Gastrocnemius medialis (tissue), 4 donors: ENCODE measurements around the gene CORO2B. TPM values are rescaled to one million over a fixed set of nuclear protein-coding genes. Genes with fewer than 3 reads are reported as not detected.

Experiments used
- ATAC-seq, 2 donors: fragments of 150-250 bp; one replicate each; pipeline ENCODE4 v1.9.1; 2016
- DNase-seq, 2 donors: peaks; one replicate each; pipeline ENCODE4 v3.0.0-alpha.2; 2019
- H3K27ac ChIP-seq, 4 donors: fragments of 200-600 bp; sonication (generic); 1 replicate in 1 of 4; 2 replicates in 3 of 4; pipeline ENCODE4 v1.5.1; 2016 to 2018; ENCODE audit warnings: mild to moderate bottlenecking in 2 of 4, moderate library complexity in 1 of 4
- H3K27me3 ChIP-seq, 3 donors: fragments of 200-600 bp; sonication (generic) in 2 of 3; 1 replicate in 1 of 3; 2 replicates in 2 of 3; pipeline versions ENCODE4 v1.5.1 to v1.6.0; 2016 to 2019; ENCODE audit warnings: mild to moderate bottlenecking in 1 of 3, moderate library complexity in 1 of 3
- H3K36me3 ChIP-seq, 2 donors: fragments of 200-600 bp; sonication (generic) in 1 of 2; one replicate each; pipeline ENCODE4 v1.5.1; 2017 to 2018
- H3K4me1 ChIP-seq, 2 donors: fragments of 200-600 bp; sonication (generic) in 1 of 2; one replicate each; pipeline ENCODE4 v1.5.1; 2016 to 2017; ENCODE audit warnings: mild to moderate bottlenecking in 2 of 2
- H3K4me3 ChIP-seq, 4 donors: fragments of 200-600 bp; sonication (generic) in 3 of 4; 1 replicate in 1 of 4; 2 replicates in 3 of 4; pipeline ENCODE4 v1.5.1; 2016 to 2019; ENCODE audit warnings: mild to moderate bottlenecking in 2 of 4
- H3K9me3 ChIP-seq, 3 donors: fragments of 200-600 bp; sonication (generic) in 2 of 3; 1 replicate in 1 of 3; 2 replicates in 2 of 3; pipeline ENCODE4 v1.5.1; 2016 to 2019
- POLR2A ChIP-seq, 2 donors: fragments of 450-650 bp; IDR thresholded peaks; one replicate each; pipeline ENCODE4 v1.6.1; 2017; ENCODE audit warnings: antibody characterized with exemption in 2 of 2, mild to moderate bottlenecking in 2 of 2, moderate library complexity in 2 of 2
- in situ Hi-C, 4 donors: fragments of 200-750 bp; cut with MboI; loops; one replicate each; pipeline versions ENCODE4 v1.15.0 to v1.8.0; 2017; ENCODE audit warnings: low sequenced_read_pairs in 4 of 4
- intact Hi-C: fragments of 100-400 bp; cut with DNase I; formaldehyde crosslinking; loops from one replicate; pipeline ENCODE4 v1.15.1; 2023; ENCODE audit warnings: low total_unique reads
- total RNA-seq, 4 donors: library from RNA; depleted of rRNA; stranded (reverse); fragments of >200 nt; gene quantifications; one replicate each; pipeline versions ENCODE4 v1.1.0 to v1.2.3, GENCODE V29; 2016
- TF ChIP-seq, protein P1 (sequence below), 5 experiments: fragments of 450-650 bp in 3 of 5; fragments of 200-600 bp in 2 of 5; sonication (generic) in 2 of 5; IDR thresholded peaks in 4 of 5; conservative IDR thresholded peaks in 1 of 5; 1 replicate in 4 of 5; 2 replicates in 1 of 5; pipeline ENCODE4 v1.5.1; 2016 to 2019; ENCODE audit warnings: antibody characterized with exemption in 5 of 5, mild to moderate bottlenecking in 3 of 5, moderate library complexity in 3 of 5

The CORO2B gene
- total RNA-seq, 4 donors from 2014 or later, result 1.5 to 2.2 (median 1.8) TPM

DNA sequence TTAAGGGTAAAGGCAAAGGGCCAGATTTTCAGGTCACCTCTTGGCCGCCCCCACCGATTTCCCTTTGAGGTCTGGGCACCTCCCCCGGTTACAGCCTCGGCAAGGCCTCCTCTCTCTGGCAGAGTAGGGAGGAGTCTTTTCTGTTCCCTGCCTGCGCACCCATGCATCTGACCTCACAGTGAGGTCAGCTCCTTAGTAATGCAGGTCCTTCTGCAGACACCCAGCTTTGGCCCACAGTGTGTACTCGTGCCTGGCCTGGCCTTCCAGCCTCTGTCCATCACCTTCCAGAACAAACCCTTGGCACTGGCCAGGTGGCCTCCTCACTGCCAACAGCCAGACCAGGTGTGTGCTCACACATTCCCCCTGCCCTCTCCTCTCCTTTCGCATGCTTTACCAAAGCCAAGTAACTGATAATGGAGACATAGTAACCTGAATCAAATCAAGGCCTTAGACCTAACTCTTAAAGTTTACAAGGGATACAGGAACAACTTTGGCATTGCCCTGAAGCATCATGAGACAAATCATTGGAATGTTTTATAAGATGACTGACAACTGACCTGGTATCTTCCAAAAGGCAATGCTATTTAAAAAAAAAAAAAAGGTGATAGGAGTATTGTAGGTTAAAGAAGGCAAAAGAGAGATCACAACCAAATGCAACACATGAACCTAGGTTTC, 61.3 kb downstream of the CORO2B start:
- in situ Hi-C loops, result loop anchor here in 1 of 4 donors (10.0 kb wide), 1 partner anchor 55 kb away; no protein-coding TSS in a partner anchor
- no peaks in the 10 kb centered on the region for H3K9me3 ChIP-seq
- H3K36me3 ChIP-seq, result no peaks in the 10 kb centered on the region
- H3K4me1 ChIP-seq, result peaks cover 25 to 40% of the 10 kb centered on the region in 2 donors
- ATAC-seq (no peak), DNase-seq (no peak)
- intact Hi-C loops, result no loop called here
- no peaks in the 10 kb centered on the region for H3K27me3 ChIP-seq
- H3K27ac ChIP-seq, result no peak overlapping the region
- TF ChIP-seq, protein P1, sequence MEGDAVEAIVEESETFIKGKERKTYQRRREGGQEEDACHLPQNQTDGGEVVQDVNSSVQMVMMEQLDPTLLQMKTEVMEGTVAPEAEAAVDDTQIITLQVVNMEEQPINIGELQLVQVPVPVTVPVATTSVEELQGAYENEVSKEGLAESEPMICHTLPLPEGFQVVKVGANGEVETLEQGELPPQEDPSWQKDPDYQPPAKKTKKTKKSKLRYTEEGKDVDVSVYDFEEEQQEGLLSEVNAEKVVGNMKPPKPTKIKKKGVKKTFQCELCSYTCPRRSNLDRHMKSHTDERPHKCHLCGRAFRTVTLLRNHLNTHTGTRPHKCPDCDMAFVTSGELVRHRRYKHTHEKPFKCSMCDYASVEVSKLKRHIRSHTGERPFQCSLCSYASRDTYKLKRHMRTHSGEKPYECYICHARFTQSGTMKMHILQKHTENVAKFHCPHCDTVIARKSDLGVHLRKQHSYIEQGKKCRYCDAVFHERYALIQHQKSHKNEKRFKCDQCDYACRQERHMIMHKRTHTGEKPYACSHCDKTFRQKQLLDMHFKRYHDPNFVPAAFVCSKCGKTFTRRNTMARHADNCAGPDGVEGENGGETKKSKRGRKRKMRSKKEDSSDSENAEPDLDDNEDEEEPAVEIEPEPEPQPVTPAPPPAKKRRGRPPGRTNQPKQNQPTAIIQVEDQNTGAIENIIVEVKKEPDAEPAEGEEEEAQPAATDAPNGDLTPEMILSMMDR (IDR thresholded peaks at IDR 0.05 in 4 of 5, conservative IDR thresholded peaks at IDR 0.05 in 1 of 5), result no peak
- no peak for TF ChIP-seq POLR2A (IDR thresholded peaks at IDR 0.05)
- H3K4me3 ChIP-seq, result no peak overlapping the region

DNA sequence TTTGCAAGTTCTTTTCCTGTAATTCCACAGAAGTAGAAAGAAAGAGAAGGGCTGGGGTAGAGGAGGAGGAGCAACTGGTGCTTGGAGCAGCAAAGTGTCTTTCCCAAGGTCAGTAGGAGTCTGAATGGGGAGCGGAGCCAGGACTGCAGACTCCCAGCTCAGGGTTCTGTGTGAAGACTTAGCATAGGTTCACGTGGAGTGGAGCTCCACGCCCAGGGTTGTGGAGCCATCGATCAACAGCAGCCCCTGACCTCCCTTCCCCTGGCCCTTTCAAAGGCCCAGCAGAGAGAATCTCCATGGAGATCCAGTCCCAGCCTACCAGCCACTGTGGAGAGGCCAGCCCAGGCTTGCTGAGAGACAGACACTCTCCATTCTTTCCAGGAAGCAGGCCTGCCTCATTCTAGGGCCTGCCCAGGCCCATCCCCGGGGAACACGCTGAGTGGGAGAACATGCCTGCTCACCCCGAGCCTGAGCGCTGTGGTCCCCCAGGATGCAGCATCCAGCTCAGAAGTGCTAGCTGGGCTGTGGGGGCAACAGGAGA, 62.1 kb downstream of the CORO2B start:
- no peak for TF ChIP-seq POLR2A (IDR thresholded peaks at IDR 0.05)
- TF ChIP-seq, protein P1 (IDR thresholded peaks at IDR 0.05 in 4 of 5, conservative IDR thresholded peaks at IDR 0.05 in 1 of 5), result no peak
- H3K27me3 ChIP-seq, result no peaks in the 10 kb centered on the region
- H3K9me3 ChIP-seq, result no peaks in the 10 kb centered on the region
- in situ Hi-C loops (no loop called here), intact Hi-C loops (no loop called here)
- DNase-seq (no peak), ATAC-seq (no peak)
- H3K27ac ChIP-seq, result no peak overlapping the region
- H3K36me3 ChIP-seq, result no peaks in the 10 kb centered on the region
- no peak overlapping the region for H3K4me3 ChIP-seq
- H3K4me1 ChIP-seq, result peaks cover 17 to 32% of the 10 kb centered on the region in 2 donors

- Histone ChIP-seq H3K27me3 (no peaks in the 10 kb centered on the region), H3K9me3 (no peaks in the 10 kb centered on the region), H3K4me3 (no peak overlapping the region), H3K36me3 (no peaks in the 10 kb centered on the region), H3K27ac (no peak overlapping the region), H3K4me1 (peaks cover 17 to 27% of the 10 kb centered on the region in 2 donors)
- in situ Hi-C loops, result no loop called here
- DNase-seq (no peak), ATAC-seq (no peak)
- intact Hi-C loops, result no loop called here
- TF ChIP-seq, protein P1 (IDR thresholded peaks at IDR 0.05 in 4 of 5, conservative IDR thresholded peaks at IDR 0.05 in 1 of 5), result no peak
- TF ChIP-seq POLR2A (IDR thresholded peaks at IDR 0.05), result no peak
Measured at GRCh38 chr15:68641376-68641775, 62.6 kb downstream of the CORO2B start.

DNA sequence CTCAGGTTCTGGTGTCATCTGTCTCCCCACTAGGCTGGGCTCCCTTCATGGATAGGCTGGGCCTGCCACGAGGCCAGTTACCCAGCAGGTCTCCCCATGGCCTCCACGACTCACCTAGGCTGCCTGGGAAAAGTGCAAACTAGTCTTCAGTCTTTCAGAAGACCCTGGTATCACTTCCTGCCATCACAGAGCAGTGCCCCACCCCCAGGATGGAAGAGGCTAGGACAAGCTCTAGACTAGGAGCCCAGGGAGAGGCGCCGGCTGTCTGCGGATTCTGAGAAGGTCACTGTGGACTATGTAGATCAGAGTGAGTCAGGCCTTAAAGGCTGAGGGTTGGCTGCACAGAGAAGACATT, 63.7 kb downstream of the CORO2B start:
- Histone ChIP-seq H3K27ac (no peak overlapping the region), H3K27me3 (no peaks in the 10 kb centered on the region), H3K4me3 (no peak overlapping the region), H3K36me3 (no peaks in the 10 kb centered on the region), H3K4me1 (peaks cover 10 to 16% of the 10 kb centered on the region in 2 donors), H3K9me3 (no peaks in the 10 kb centered on the region)
- TF ChIP-seq, protein P1 (IDR thresholded peaks at IDR 0.05 in 4 of 5, conservative IDR thresholded peaks at IDR 0.05 in 1 of 5), result no peak
- no peak for TF ChIP-seq POLR2A (IDR thresholded peaks at IDR 0.05)
- intact Hi-C loops, result no loop called here
- ATAC-seq (no peak), DNase-seq (no peak)
- in situ Hi-C loops, result no loop called here
